Measurements from ENCODE around the gene NXPH2.
"Not testable (repeated sequence)": the region's sequence is repeated elsewhere in the genome, so short reads cannot be mapped to it uniquely, and the experiment has no call there.

- not testable (repeated sequence) for TF ChIP-seq CTCF (IDR thresholded peaks at IDR 0.05; ENCODE audit: insufficient read depth, low read length, poor library complexity, severe bottlenecking); EZH2phosphoT487 (conservative IDR thresholded peaks at IDR 0.05; ENCODE audit: low read length)
These were observed 43.1 kb downstream of the NXPH2 start for GRCh38 chr2:138737009-138737554.
